Ureter (tissue), 1 donor: ENCODE data around the gene GLRA2. TPM values are rescaled to one million over a fixed set of nuclear protein-coding genes. Genes with fewer than 3 reads are reported as not detected.

Source experiments
- DNase-seq: peaks from one replicate; pipeline ENCODE4 v3.0.0-alpha.2; 2020; ENCODE audit warnings: low spot score
- total RNA-seq: library from RNA; stranded (reverse); gene quantifications from one replicate; pipeline ENCODE4 v1.2.4, GENCODE V29; 2023
- donor health status: DM: yes; HTN: yes; CAD: no.

Gene GLRA2
- total RNA-seq, 1 donor from 2014 or later, result not detected

DNA sequence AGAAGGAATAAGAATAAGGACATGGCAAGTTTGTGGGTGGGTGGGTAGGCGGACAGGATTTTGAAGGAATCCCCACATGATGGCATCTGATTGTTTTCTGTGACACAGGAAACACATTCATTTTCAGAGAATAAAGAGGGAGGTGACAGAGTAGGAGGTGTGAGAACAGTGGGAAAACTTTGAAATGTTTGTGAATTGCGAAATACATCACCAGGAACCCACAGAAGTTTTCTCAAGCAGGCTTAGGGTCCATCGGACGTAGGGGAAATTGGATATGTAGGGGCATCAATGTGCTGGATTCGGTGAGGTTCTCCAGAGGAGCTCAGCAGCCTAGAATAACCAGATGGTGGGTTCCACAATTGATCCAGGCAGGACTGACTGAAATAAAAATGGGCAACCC, 171.6 kb downstream of the GLRA2 start:
- DNase-seq, result no peak

DNA sequence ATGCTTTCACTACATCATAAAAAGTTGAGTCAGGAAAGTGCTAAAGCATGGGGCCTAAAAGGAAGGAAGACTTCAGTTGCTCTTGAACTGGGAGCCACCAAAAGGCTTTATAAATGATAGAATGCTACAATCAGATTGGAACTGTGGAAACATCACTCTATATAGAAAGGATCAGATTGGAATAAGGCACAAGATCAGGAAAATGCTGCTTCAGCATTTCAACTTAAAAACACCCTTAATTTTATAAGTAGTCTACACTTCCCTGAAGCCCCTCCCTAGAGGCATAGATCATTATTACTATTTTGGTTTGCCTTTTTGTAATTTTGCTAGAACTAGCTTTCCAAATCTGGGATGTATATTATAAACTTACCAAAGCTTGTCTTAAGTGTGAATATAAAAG, 172.8 kb downstream of the GLRA2 start:
- DNase-seq, result no peak

DNA sequence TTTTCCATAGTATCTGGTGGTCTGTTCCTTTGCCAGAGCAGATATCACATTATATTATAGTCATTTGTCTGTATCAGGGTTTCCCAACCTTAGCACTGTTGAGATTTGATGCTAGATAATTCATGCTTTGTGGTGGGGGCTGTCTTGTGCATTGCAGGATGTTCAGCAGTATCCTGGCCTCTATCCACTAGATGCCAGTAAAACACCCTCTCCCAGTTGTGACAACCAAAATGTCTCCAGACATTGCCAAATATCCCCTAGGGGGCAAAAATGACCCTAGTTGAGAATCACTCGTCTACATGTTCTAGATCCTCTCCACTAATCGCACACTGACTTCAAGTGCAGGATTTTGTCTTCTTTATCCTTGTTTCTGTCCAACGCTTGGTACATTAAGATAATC, 182.8 kb downstream of the GLRA2 start:
- DNase-seq, result no peak

DNA sequence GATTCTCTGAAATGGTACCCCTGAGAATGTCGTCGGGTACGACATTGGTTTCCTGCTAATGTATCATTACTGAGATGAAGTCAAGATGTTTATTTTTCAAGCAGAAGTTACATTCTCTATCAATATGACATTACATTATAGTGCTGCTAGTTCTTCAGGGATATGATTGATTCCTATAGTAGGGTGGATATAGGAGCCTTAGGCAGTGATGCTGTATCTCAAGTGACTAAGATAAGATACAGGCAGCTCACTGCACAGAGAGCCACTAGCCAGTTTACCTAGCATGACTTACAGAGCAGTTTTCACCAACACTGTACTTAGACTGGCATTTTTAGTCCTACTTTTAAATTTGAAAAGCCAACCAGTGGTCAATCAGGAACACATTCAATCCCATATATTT, 188.6 kb downstream of the GLRA2 start:
- DNase-seq, result no peak

DNA sequence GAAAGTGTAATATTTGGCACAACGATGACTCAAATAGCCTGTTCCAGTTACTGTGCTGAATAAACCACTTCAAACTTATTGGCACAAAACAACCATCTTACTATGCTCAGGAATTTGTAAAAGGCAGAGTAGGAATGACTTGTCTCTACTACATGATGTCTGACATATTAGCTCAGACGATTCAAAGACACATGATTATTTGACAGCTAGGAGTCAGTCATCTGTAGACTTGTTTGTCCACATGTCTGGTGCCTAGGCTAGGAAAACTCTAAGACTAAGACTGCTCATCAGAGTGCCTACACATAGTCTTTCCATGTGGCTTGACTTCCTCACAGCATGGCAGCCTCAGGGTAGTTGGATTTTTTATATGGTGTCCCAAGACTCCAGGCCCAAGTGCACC, 189.1 kb downstream of the GLRA2 start:
- no peak for DNase-seq

DNA sequence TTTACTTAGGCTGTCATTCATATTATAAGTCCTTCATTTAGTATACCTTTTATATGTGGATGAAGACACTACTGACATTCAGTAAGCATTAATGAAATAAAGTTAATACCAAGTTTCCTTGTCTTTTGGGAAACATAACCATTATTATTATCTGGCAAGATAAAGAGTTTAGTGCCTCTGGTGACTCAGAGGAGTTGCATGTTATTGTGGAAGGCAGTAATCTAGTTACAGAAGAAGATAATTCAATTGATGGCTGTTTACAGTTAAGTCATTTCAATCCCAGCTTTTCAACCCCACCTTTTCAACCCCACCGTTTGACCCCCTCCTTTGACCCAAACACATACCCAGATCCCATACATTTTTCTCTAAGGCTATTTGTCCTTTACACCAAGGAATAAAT, 199.7 kb downstream of the GLRA2 start:
- DNase-seq, result no peak

DNA sequence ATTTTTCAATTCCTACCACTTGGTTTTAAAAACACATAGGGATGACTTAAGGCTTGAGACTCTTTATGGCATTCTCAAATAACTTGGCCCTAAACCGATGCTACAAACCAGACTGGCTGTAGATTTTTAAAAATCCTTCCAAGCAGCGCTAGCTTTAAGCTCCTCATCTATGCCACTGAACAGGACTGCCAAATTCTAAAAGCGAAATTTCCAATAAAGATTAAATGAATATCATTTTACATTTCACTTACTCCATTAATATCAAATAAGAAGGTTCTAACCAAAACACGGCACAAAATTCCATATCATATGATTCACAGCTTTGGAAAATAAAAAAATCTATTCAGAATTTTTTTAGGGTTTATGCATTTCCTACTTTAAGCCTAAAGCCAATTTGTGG, 209.3 kb downstream of the GLRA2 start:
- DNase-seq, result no peak

DNA sequence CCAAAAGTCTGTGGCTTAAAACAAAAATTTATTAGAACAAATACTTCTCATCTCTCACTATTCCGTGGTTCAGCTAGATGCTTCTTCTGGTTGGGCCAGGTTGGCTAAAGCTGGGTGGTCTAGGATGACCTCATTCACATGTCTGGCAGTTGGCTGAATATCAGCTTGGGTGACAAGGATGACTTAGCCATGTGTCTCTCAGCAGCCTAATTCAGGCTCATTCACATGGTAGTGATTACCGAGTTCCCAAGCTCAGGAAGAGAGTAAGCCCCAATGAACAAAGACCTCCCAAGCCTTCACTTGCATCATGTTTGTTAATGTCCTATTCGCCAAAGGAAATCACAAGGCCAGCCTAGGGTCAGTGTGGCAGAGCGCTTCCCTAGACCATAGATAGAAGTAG, 224.1 kb downstream of the GLRA2 start:
- no peak for DNase-seq

DNA sequence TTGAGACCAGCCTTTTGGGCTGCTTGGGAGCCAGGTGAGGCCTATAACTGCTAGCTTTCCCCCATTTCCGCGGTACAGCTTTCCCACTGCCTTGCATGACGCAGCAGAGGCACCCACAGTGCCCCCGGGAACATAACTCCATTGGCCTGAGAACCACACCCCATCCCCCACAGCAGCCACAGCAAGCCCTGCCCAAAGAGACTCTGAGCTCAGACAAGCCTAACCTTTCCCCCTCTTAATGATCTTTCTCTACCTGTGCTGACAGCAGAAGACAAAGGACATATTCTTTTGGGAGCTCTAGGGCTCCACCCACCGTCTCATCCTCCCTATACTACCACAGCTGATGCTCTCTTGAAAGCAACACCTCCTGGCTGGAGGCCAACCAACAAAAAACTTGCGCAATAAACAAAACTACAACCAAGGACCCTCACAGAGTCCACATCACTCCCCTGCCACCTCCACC, 228.7 kb downstream of the GLRA2 start:
- no peak for DNase-seq

DNA sequence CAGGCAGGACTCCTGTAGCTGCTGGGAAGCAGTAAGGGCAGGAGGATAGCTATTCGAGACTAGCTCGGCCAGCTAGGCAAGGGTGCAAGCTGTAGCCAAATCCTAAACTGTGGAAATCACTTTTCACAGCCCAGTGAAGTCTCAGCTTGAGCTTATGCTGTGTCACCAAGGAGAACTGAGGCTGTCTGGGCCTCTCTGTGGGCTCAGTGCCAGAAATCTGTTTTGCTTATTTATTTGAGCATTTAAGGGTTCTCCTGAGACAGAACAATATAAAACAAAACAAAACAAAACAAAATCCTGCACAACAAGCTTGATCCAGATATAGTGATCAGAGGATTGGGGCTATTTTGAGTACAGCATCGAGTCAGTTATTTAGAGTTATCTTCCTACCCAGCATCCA, 246.1 kb downstream of the GLRA2 start:
- no peak for DNase-seq

DNA sequence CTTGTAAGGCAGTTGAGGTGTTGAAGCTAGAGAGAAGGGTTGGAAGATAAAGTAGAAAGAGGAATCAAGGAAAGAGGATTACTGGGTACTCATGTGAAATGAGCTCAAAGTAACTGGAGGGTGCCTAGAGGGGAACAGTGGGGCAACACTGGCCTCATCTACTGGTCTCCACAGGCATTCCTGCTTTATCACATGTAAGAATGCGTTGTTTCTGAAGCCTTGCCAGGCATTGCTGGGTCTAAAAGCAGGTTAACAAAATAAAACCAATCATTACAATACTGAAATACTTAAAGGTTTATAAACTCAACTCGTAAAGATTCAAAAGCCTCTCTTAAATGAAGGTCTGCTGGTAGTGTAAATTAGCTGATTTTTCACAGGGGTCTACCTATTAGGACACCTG, 247.6 kb downstream of the GLRA2 start:
- no peak for DNase-seq

DNA sequence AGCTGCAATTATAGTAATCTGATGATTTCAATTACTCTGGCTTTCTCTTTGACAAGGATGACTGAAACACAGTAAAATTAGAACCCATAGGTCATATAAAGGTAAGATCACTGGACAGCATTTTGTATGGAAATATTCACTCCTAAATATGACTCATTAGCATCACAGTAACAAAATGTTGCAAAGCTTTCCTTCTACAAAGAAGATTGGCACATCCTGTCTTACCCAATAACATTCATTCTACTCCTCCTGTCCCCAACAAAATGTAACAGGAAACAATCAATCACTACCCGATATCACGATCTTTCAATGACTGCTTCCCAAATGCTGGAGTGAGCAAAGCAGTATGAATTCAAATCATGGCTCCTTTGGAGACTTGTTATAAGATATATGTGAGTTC, 248.2 kb downstream of the GLRA2 start:
- no peak for DNase-seq

DNA sequence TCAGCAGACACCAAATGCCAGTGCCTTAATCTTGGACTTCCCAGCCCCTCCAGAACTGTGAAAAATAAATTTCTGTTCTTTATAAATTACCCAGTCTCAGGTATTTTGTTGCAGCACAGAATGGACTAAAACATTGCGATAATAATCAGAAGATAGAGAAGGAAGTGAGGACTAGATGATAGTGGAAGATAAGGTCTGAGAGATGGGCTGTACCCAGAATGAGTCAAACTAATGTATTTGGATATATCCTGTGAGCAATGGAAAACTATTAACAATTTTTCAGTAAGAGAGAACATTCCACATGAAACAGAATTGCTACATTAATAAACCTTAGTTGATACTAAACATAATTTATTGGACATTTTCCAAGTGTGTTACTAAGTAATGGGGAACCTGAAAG, 250.2 kb downstream of the GLRA2 start:
- no peak for DNase-seq
